IPS-18a (cell line): ENCODE data around the gene CRISP3.
"Not testable (repeated sequence)": the region's sequence is repeated elsewhere in the genome, so short reads cannot be mapped to it uniquely, and the experiment has no call there.

Experiments
- H3K27ac ChIP-seq: one replicate; pipeline ENCODE4 v1.5.1; 2013; ENCODE audit warnings: low read length
- H3K27me3 ChIP-seq: one replicate; pipeline ENCODE4 v1.6.1; 2013; ENCODE audit warnings: mild to moderate bottlenecking, low read length; ENCODE audit not compliant: control insufficient read depth, insufficient read depth
- H3K36me3 ChIP-seq: one replicate; pipeline ENCODE4 v1.6.1; 2013; ENCODE audit warnings: low read depth, low read length; ENCODE audit not compliant: control insufficient read depth
- H3K4me1 ChIP-seq: one replicate; pipeline ENCODE4 v1.6.1; 2013; ENCODE audit warnings: low read depth, low read length; ENCODE audit not compliant: control insufficient read depth
- H3K4me3 ChIP-seq: one replicate; pipeline ENCODE4 v1.5.1; 2013; ENCODE audit warnings: low read length
- H3K9ac ChIP-seq: one replicate; pipeline ENCODE4 v1.6.1; 2013; ENCODE audit warnings: mild to moderate bottlenecking, low read length, moderate library complexity
- H3K9me3 ChIP-seq: one replicate; pipeline ENCODE4 v1.6.1; 2013; ENCODE audit warnings: low read depth, low read length; ENCODE audit not compliant: control insufficient read depth

Gene CRISP3

DNA sequence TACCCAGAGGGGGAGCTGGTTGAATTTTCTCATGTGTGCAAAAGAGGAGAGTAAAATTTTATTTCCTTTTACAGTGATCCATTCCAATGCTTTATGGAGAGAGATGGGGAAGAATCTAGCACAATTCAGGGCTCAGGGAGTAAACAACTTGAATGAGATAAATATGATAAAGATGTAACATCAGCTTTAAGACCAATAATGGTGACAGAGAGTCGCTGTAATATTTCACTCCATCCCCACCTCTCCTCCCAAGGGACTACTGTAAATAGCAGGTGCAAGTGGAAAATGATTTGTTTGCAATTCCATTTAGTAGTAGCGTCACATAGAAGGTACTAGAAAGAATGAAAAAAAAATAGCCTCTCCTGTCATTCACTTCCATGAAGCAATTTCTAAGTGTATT lies 4.8 kb downstream of the CRISP3 start:
- no peak overlapping the region for H3K27ac ChIP-seq
- H3K4me1 ChIP-seq = no peaks in the 10 kb centered on the region
- no peaks in the 10 kb centered on the region for H3K36me3 ChIP-seq
- H3K4me3 ChIP-seq = no peak overlapping the region
- H3K27me3 ChIP-seq = no peaks in the 10 kb centered on the region
- H3K9me3 ChIP-seq = no peaks in the 10 kb centered on the region
- no peak overlapping the region for H3K9ac ChIP-seq

DNA sequence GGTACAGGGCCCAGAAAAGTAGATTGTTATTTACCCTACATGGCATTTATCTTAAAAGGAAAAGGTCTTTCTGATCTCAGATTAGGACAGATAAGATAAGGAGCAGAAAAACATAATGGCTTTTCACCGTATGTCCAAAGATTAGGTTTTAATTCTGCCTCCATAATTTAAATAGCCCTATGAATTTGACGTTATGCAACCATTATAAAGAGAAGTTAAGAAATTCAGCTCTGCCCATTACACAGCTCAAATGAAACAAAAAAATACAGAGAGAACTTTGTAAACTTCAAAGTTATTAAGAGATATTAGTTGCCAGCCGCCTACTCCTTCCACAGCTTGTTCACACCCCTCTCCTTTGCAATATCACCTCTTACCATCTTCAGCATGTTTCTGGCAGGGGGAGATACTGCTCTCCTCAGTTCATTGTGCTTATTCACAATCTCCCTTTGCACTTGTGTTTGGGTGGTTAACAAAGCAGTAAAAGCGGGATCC lies 8.1 kb downstream of the CRISP3 start:
- no peaks in the 10 kb centered on the region for H3K9me3 ChIP-seq
- H3K4me1 ChIP-seq = no peaks in the 10 kb centered on the region
- no peak overlapping the region for H3K27ac ChIP-seq
- no peak overlapping the region for H3K4me3 ChIP-seq
- H3K36me3 ChIP-seq = no peaks in the 10 kb centered on the region
- no peaks in the 10 kb centered on the region for H3K27me3 ChIP-seq
- H3K9ac ChIP-seq = no peak overlapping the region

DNA sequence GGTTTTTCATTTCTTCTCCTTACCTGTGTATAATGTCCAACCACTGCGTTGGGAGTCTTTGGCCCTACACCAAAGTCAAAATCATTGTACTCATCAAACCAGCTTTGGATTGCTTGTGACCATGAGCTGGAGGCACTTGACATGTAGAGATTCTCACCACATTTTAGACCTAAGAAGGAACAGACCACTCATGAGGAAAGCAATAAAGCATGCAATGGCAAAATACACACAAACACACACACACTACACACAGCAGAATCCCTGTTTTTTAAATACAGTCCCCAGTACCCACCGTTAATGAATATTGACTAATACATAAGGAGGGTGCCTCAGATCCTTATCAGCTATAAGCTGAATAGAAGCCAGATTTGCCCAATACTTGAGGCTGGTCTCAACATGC lies 10.5 kb downstream of the CRISP3 start:
- Histone ChIP-seq H3K27me3 (no peaks in the 10 kb centered on the region), H3K27ac (no peak overlapping the region), H3K9me3 (no peaks in the 10 kb centered on the region), H3K9ac (no peak overlapping the region), H3K36me3 (no peaks in the 10 kb centered on the region), H3K4me1 (no peaks in the 10 kb centered on the region), H3K4me3 (no peak overlapping the region)

DNA sequence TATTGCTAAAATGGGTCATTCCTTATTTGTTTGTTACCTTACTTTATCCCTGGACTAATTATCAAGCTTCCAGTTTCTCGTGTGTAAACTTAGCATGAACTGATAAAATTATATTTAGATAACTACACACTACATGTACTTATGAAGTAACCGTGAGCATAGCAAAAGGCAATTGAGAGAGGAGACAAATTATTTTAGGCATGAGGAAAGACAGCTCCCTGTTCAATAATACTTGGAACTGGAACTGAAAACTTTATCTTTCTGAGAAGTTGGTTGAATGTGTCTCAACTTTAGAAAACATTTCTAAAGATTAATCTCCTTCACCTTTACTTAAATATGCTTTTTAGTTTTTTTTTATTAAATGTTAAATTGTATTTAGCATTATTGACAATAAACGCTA lies 11.4 kb downstream of the CRISP3 start:
- no peaks in the 10 kb centered on the region for H3K4me1 ChIP-seq
- no peaks in the 10 kb centered on the region for H3K36me3 ChIP-seq
- no peak overlapping the region for H3K4me3 ChIP-seq
- no peak overlapping the region for H3K27ac ChIP-seq
- no peaks in the 10 kb centered on the region for H3K9me3 ChIP-seq
- H3K27me3 ChIP-seq = no peaks in the 10 kb centered on the region
- H3K9ac ChIP-seq = no peak overlapping the region

DNA sequence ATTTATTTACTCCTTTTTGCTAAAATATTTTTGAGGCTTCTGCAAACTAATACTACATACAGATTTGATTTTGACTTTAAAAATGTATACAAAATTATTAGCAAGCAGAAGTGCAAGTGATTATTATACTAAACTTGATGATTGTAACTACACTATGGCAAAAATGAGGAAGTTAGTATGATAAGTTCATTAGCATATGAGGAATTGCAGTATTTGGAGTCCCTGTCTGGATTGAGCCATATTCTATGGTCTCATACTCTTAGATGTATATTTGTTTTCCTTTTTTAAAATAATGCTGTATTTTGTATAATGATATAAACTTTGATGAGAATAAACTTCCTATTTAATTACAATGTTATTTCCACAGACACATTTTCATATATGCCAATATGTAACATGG lies 13.9 kb downstream of the CRISP3 start:
- Histone ChIP-seq H3K27me3 (no peaks in the 10 kb centered on the region), H3K27ac (no peak overlapping the region), H3K4me3 (no peak overlapping the region), H3K9me3 (no peaks in the 10 kb centered on the region), H3K9ac (no peak overlapping the region), H3K4me1 (no peaks in the 10 kb centered on the region), H3K36me3 (no peaks in the 10 kb centered on the region)

DNA sequence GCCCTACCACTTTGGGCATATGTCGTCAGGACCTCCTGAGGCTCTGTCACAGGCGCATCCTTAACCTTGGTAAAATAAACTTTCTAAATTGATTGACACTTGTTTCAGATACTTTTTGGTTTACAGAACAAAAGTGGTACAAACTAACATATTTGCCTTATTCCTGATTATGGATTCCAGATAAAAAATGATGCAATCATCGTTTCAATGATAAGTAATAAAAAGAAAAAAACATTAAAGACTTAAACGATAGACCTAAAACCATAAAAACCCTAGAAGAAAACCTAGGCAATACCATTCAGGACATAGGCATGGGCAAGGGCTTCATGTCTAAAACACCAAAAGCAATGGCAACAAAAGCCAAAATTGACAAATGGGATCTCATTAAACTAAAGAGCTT lies 20.3 kb downstream of the CRISP3 start:
- not testable (repeated sequence) for H3K4me1 ChIP-seq, H3K9me3 ChIP-seq, H3K9ac ChIP-seq, H3K27ac ChIP-seq, H3K27me3 ChIP-seq, H3K4me3 ChIP-seq, H3K36me3 ChIP-seq

DNA sequence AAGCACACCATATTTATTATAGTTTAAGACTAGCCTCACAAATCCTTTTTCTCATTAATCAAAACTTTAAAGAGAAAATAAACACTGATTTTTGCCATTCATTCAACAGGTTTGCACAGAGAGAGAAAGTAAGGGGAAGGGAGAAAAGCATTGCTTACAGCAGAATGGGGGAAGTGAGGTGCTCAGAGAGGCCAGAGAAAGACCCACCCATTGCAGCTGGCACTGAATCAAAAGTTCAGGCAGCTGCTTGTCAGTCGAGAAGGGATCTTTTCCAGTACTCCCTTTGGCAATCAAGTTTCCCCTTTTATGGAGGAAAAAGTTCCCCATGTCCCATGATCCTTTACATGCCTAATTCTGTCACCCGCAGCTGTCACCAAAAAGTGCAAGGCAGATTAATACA lies 22.9 kb downstream of the CRISP3 start:
- Histone ChIP-seq H3K9ac (no peak overlapping the region), H3K4me3 (no peak overlapping the region), H3K36me3 (no peaks in the 10 kb centered on the region), H3K9me3 (peaks cover 9% of the 10 kb centered on the region), H3K27ac (no peak overlapping the region), H3K4me1 (no peaks in the 10 kb centered on the region), H3K27me3 (no peaks in the 10 kb centered on the region)

DNA sequence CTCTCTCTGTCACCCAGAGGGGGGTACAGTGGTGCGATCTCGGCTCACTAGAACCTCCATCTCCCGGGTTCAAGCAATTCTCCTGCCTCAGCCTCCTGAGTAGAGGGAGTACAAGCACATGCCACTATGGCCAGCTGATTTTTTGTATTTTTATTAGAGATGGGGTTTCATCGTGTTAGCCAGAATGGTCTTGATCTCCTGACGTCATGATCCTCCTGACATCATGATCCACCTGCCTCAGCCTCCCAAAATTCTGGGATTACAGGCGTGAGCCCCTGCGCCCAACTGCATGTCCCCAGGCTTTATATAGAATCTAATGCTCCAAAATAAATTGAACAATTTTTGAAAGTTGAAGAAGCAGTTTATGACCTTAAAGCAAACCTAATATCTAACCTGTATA lies 23.8 kb downstream of the CRISP3 start:
- Histone ChIP-seq H3K36me3 (no peaks in the 10 kb centered on the region), H3K4me1 (no peaks in the 10 kb centered on the region), H3K9me3 (peaks cover 9% of the 10 kb centered on the region), H3K9ac (no peak overlapping the region), H3K27ac (no peak overlapping the region), H3K27me3 (no peaks in the 10 kb centered on the region), H3K4me3 (no peak overlapping the region)

DNA sequence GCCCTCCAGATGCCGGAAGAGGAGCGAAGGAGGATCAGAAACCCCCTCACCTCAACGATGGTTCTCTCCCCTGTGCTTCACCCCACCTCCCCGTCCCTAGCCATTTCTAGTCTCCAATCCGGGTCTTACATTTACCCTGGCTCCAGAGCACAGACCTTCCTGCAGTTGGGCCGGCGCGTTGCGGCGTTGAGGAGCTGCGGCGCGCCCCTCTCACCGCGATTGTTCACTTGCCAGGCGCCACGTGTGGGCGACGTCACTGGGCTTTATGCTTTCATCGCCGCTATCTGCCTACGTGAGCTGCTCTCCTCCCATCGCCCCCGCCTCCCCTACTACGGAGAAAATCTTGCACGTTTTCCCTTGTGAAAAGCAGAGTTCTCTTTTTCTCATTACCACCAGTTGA lies 30.8 kb downstream of the CRISP3 start, which contains the start of gene CRISP2:
Gene CRISP2 (minus strand): TSS at position 198 of the 400 bp plus-strand sequence. CDS start 4,347 bp downstream, outside the sequence.
- H3K9me3 ChIP-seq = no peaks in the 10 kb centered on the region
- H3K36me3 ChIP-seq = no peaks in the 10 kb centered on the region
- H3K27ac ChIP-seq = no peak within 1 kb of the TSS
- H3K27me3 ChIP-seq = no peaks in the 10 kb centered on the region
- no peak within 1 kb of the TSS for H3K4me3 ChIP-seq
- no peak within 1 kb of the TSS for H3K9ac ChIP-seq
- H3K4me1 ChIP-seq = no peaks in the 10 kb centered on the region

DNA sequence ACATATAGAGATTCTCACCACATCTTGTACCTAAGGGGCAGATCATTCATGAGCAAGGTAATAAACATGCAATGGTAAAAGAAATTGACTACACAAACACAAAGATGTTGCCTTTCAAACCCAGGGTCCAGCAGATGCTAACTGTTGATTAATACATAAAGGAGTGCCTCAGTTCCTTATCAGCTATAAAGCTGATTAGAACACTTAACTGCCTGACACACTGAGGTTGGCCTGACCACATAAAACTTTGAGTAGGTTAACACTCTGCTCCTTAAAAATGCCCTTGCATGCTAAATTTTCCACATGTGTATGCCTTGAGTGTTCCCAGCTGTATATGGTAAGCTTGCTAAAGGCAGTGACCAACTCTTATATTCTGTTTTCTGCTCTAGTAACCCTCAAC lies 45.7 kb downstream of the CRISP3 start:
- Histone ChIP-seq H3K36me3 (no peaks in the 10 kb centered on the region), H3K4me3 (no peak overlapping the region), H3K9me3 (no peaks in the 10 kb centered on the region), H3K27me3 (no peaks in the 10 kb centered on the region), H3K9ac (no peak overlapping the region), H3K4me1 (no peaks in the 10 kb centered on the region), H3K27ac (no peak overlapping the region)

DNA sequence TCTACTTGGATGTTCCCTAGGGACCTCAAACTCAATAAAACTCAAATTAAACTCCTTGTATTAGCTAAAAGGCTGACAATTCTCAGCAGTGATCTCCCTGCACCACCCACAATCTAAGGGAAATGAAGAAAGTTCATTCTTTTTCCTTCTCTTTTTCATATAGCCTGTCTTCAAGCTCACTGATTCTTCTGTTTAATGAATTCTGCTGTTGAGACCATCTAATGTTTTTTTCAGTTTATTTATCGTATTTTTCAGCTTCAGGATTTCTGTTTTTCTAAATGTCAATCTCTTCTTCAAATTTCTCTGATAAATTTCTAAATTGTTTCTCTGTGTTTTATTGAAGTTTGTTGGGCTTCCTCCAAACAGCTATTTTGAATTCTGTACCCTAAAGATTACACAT lies 50.7 kb downstream of the CRISP3 start:
- Histone ChIP-seq H3K27ac (no peak overlapping the region), H3K9ac (no peak overlapping the region), H3K4me3 (no peak overlapping the region), H3K27me3 (no peaks in the 10 kb centered on the region), H3K36me3 (no peaks in the 10 kb centered on the region), H3K4me1 (no peaks in the 10 kb centered on the region), H3K9me3 (no peaks in the 10 kb centered on the region)

DNA sequence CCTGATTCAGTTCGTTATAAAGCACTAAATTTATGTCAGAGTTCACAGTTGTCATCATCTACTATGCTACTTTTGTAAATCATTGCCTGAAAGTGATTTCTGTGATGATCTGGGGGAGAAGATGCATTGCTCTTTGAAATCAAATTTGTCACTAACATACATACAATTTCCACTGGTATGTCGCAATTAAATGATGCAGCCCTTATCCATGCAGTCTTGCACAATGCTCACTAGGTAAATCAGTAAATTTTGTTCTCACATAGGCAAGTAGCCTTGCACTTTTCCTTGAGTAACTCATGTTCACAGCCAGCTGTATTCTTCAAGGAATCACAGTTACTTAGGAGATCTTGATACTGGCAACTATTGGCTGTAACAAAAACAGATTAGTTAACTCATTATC lies 51.7 kb downstream of the CRISP3 start:
- Histone ChIP-seq H3K4me3 (no peak overlapping the region), H3K27me3 (no peaks in the 10 kb centered on the region), H3K9ac (no peak overlapping the region)

More for the DNA sequence above, 51.7 kb downstream of the CRISP3 start:
- H3K36me3 ChIP-seq = no peaks in the 10 kb centered on the region
- H3K27ac ChIP-seq = no peak overlapping the region
- H3K9me3 ChIP-seq = no peaks in the 10 kb centered on the region
- H3K4me1 ChIP-seq = no peaks in the 10 kb centered on the region
